Limb (tissue), 2 donors: ENCODE data around the gene RRH.
"Not testable (repeated sequence)": the region's sequence is repeated elsewhere in the genome, so short reads cannot be mapped to it uniquely, and the experiment has no call there.

ENCODE experiments used
- DNase-seq, 2 donors: peaks; one replicate each; pipeline ENCODE4 v3.0.0-alpha.2; 2016; ENCODE audit errors: extremely low spot score in 2 of 2

The RRH gene

GRCh38 chr4:109846395-109847098 is 18.8 kb downstream of the RRH start:
- no peak for DNase-seq

- DNase-seq: no peak
Measured at GRCh38 chr4:109847896-109848442, 20.2 kb downstream of the RRH start, which contains the start of gene LRIT3. Gene LRIT3, plus strand, starts transcription at chr4:109848107. Its CDS starts 95 bp downstream, at chr4:109848202.

- DNase-seq: no peak
Measured at GRCh38 chr4:109848501-109848900, 20.7 kb downstream of the RRH start.

- DNase-seq: no peak
Measured at GRCh38 chr4:109850601-109851000, 22.8 kb downstream of the RRH start.

- DNase-seq: not testable (repeated sequence)
Measured at GRCh38 chr4:109859426-109860300, 31.9 kb downstream of the RRH start.

GRCh38 chr4:109861271-109861670 is 33.5 kb downstream of the RRH start:
- no peak for DNase-seq

- no peak for DNase-seq
Measured at GRCh38 chr4:109861916-109862511, 34.2 kb downstream of the RRH start.

GRCh38 chr4:109864134-109864533 is 36.4 kb downstream of the RRH start:
- no peak for DNase-seq

- DNase-seq: no peak
Measured at GRCh38 chr4:109870061-109870460, 42.3 kb downstream of the RRH start.

GRCh38 chr4:109872065-109872464 is 44.3 kb downstream of the RRH start:
- no peak for DNase-seq

- DNase-seq: no peak
Measured at GRCh38 chr4:109872950-109873656, 45.3 kb downstream of the RRH start.

- DNase-seq: no peak
Measured at GRCh38 chr4:109873791-109874514, 46.2 kb downstream of the RRH start.

- DNase-seq: no peak
Measured at GRCh38 chr4:109875106-109875505, 47.3 kb downstream of the RRH start.

- DNase-seq: not testable (repeated sequence)
Measured at GRCh38 chr4:109875553-109875952, 47.8 kb downstream of the RRH start.

- no peak for DNase-seq
Measured at GRCh38 chr4:109876634-109877265, 49.0 kb downstream of the RRH start.

GRCh38 chr4:109877400-109877799 is 49.6 kb downstream of the RRH start:
- no peak for DNase-seq

- DNase-seq: no peak
Measured at GRCh38 chr4:109878355-109878754, 50.6 kb downstream of the RRH start.

GRCh38 chr4:109879081-109879480 is 51.3 kb downstream of the RRH start:
- no peak for DNase-seq

- DNase-seq: no peak
Measured at GRCh38 chr4:109879636-109880314, 52.0 kb downstream of the RRH start.

- DNase-seq: no peak
Measured at GRCh38 chr4:109886303-109886702, 58.5 kb downstream of the RRH start.
